Mononuclear cell (primary cell): ENCODE results near the gene RAMP2. TPM values are rescaled to one million over a fixed set of nuclear protein-coding genes. Genes with fewer than 3 reads are reported as not detected.

ENCODE experiments used
- H3K27me3 ChIP-seq: 2 replicates; pipeline ENCODE4 v1.6.0; 2011; ENCODE audit warnings: low read length, control low read depth; ENCODE audit not compliant: insufficient read depth
- H3K4me1 ChIP-seq: 2 replicates; pipeline ENCODE4 v1.5.1; 2011; ENCODE audit warnings: mild to moderate bottlenecking, low read length, control low read depth; ENCODE audit not compliant: insufficient read depth
- H3K4me3 ChIP-seq: 2 replicates; pipeline ENCODE4 v1.5.1; 2011; ENCODE audit warnings: mild to moderate bottlenecking, low read length, moderate library complexity
- H3K9me3 ChIP-seq: 2 replicates; pipeline ENCODE4 v1.5.1; 2011; ENCODE audit warnings: low read depth, mild to moderate bottlenecking, control low read depth, low read length
- total RNA-seq: library from RNA; depleted of rRNA; stranded (reverse); fragments of >200 nt; gene quantifications from one replicate; pipeline ENCODE4 v1.2.3, GENCODE V29; 2012

The RAMP2 gene
- total RNA-seq, 1 donor, result not detected

- Histone ChIP-seq H3K4me1 (peaks cover 15% of the 10 kb centered on the region), H3K4me3 (no peak overlapping the region), H3K9me3 (no peaks in the 10 kb centered on the region), H3K27me3 (peaks cover 54% of the 10 kb centered on the region)
These were observed 20.0 kb downstream of the RAMP2 start for GRCh38 chr17:42780851-42781638.

GRCh38 chr17:42781639-42782165, 20.7 kb downstream of the RAMP2 start:
- Histone ChIP-seq H3K4me1 (peaks cover 15% of the 10 kb centered on the region), H3K27me3 (peaks cover 60% of the 10 kb centered on the region), H3K4me3 (no peak overlapping the region), H3K9me3 (no peaks in the 10 kb centered on the region)

- no peaks in the 10 kb centered on the region for H3K9me3 ChIP-seq
- no peak overlapping the region for H3K4me3 ChIP-seq
- H3K4me1 ChIP-seq, result peaks cover 15% of the 10 kb centered on the region
- H3K27me3 ChIP-seq, result peaks cover 62% of the 10 kb centered on the region
These were observed 21.4 kb downstream of the RAMP2 start for GRCh38 chr17:42782166-42783061.

- no peaks in the 10 kb centered on the region for H3K9me3 ChIP-seq
- H3K4me3 ChIP-seq, result no peak overlapping the region
- H3K4me1 ChIP-seq, result peaks cover 15% of the 10 kb centered on the region
- H3K27me3 ChIP-seq, result peaks cover 62% of the 10 kb centered on the region
These were observed 22.2 kb downstream of the RAMP2 start for GRCh38 chr17:42783062-42783790.

GRCh38 chr17:42783791-42784138, 22.7 kb downstream of the RAMP2 start:
- peaks cover 62% of the 10 kb centered on the region for H3K27me3 ChIP-seq
- H3K4me1 ChIP-seq, result peaks cover 15% of the 10 kb centered on the region
- H3K4me3 ChIP-seq, result no peak overlapping the region
- H3K9me3 ChIP-seq, result no peaks in the 10 kb centered on the region

- H3K4me1 ChIP-seq, result peaks cover 15% of the 10 kb centered on the region
- no peak overlapping the region for H3K4me3 ChIP-seq
- peaks cover 62% of the 10 kb centered on the region for H3K27me3 ChIP-seq
- no peaks in the 10 kb centered on the region for H3K9me3 ChIP-seq
These were observed 23.4 kb downstream of the RAMP2 start for GRCh38 chr17:42784409-42784808.

GRCh38 chr17:42784811-42785592, 24.0 kb downstream of the RAMP2 start:
- Histone ChIP-seq H3K4me3 (no peak overlapping the region), H3K4me1 (peaks cover 15% of the 10 kb centered on the region), H3K27me3 (peaks cover 61% of the 10 kb centered on the region), H3K9me3 (no peaks in the 10 kb centered on the region)

- H3K4me1 ChIP-seq, result peaks cover 15% of the 10 kb centered on the region
- H3K27me3 ChIP-seq, result peaks cover 44% of the 10 kb centered on the region
- no peak overlapping the region for H3K4me3 ChIP-seq
- no peaks in the 10 kb centered on the region for H3K9me3 ChIP-seq
These were observed 26.2 kb downstream of the RAMP2 start for GRCh38 chr17:42787266-42787665.

GRCh38 chr17:42791948-42792347, 30.9 kb downstream of the RAMP2 start:
- H3K4me3 ChIP-seq, result no peak overlapping the region
- H3K4me1 ChIP-seq, result peaks cover 1% of the 10 kb centered on the region
- H3K27me3 ChIP-seq, result no peaks in the 10 kb centered on the region

GRCh38 chr17:42792545-42792944, 31.5 kb downstream of the RAMP2 start:
- Histone ChIP-seq H3K27me3 (no peaks in the 10 kb centered on the region), H3K9me3 (no peaks in the 10 kb centered on the region), H3K4me1 (peaks cover 7% of the 10 kb centered on the region), H3K4me3 (no peak overlapping the region)

More at GRCh38 chr17:42791948-42792347, 30.9 kb downstream of the RAMP2 start:
- no peaks in the 10 kb centered on the region for H3K9me3 ChIP-seq

GRCh38 chr17:42795061-42795460, 34.0 kb downstream of the RAMP2 start:
- peaks cover 19% of the 10 kb centered on the region for H3K4me1 ChIP-seq
- H3K4me3 ChIP-seq, result no peak overlapping the region
- H3K9me3 ChIP-seq, result no peaks in the 10 kb centered on the region
- H3K27me3 ChIP-seq, result no peaks in the 10 kb centered on the region

- H3K27me3 ChIP-seq, result no peaks in the 10 kb centered on the region
- peaks cover 19% of the 10 kb centered on the region for H3K4me1 ChIP-seq
- no peak overlapping the region for H3K4me3 ChIP-seq
- no peaks in the 10 kb centered on the region for H3K9me3 ChIP-seq
These were observed 34.4 kb downstream of the RAMP2 start for GRCh38 chr17:42795465-42795864.

GRCh38 chr17:42796066-42796758, 35.2 kb downstream of the RAMP2 start:
- Histone ChIP-seq H3K9me3 (no peaks in the 10 kb centered on the region), H3K4me1 (peaks cover 19% of the 10 kb centered on the region)

More at GRCh38 chr17:42796066-42796758, 35.2 kb downstream of the RAMP2 start:
- no peaks in the 10 kb centered on the region for H3K27me3 ChIP-seq
- H3K4me3 ChIP-seq, result no peak overlapping the region
